HepG2 (cell line): ENCODE results near the gene SLC38A3. TPM values are rescaled to one million over a fixed set of nuclear protein-coding genes. Genes with fewer than 3 reads are reported as not detected.

Experiments
- ATRX ChIP-seq: sonication (generic); formaldehyde crosslinking; IDR thresholded peaks from 2 replicates; pipeline ENCODE4 v1.4.0; 2020; ENCODE audit warnings: missing genetic modification reagents, borderline replicate concordance
- CEBPG ChIP-seq: IDR thresholded peaks from 2 replicates; pipeline ENCODE4 v1.6.1; 2016
- DDIT3 ChIP-seq: sonication (generic); formaldehyde crosslinking; IDR thresholded peaks from 2 replicates; pipeline ENCODE4 v1.4.0; 2020; ENCODE audit warnings: mild to moderate bottlenecking, missing genetic modification reagents
- FOSL2 ChIP-seq: sonication (generic); formaldehyde crosslinking; IDR thresholded peaks from 2 replicates; pipeline ENCODE4 v1.4.0; 2020; ENCODE audit warnings: missing genetic modification reagents
- KAT2B ChIP-seq: fragments of 150-350 bp; IDR thresholded peaks from 2 replicates; pipeline ENCODE4 v1.6.1; 2014; ENCODE audit warnings: low read depth, low read length, borderline replicate concordance
- MATR3 ChIP-seq: sonication (generic); formaldehyde crosslinking; IDR thresholded peaks from 2 replicates; pipeline ENCODE4 v1.4.0; 2020; ENCODE audit warnings: missing genetic modification reagents
- MXI1 ChIP-seq: IDR thresholded peaks from 3 replicates; pipeline ENCODE4 v1.6.1; 2012; ENCODE audit warnings: low read depth, low read length, inconsistent platforms, borderline replicate concordance
- POLR2AphosphoS2 ChIP-seq: IDR thresholded peaks from 2 replicates; pipeline ENCODE4 v1.6.1; 2011; ENCODE audit warnings: low read depth, low read length, improper control_type of control experiment
- SIX1 ChIP-seq: sonication (generic); formaldehyde crosslinking; IDR thresholded peaks from 2 replicates; pipeline ENCODE4 v1.4.0; 2020; ENCODE audit warnings: missing genetic modification reagents, borderline replicate concordance
- SRY ChIP-seq: sonication (generic); formaldehyde crosslinking; IDR thresholded peaks from 2 replicates; pipeline ENCODE4 v1.8.0; 2022; ENCODE audit warnings: mild to moderate bottlenecking, missing genetic modification reagents
- STAG1 ChIP-seq: sonication (generic); formaldehyde crosslinking; IDR thresholded peaks from 2 replicates; pipeline ENCODE4 v1.4.0; 2020; ENCODE audit warnings: missing genetic modification reagents
- TIGD3 ChIP-seq: sonication (generic); formaldehyde crosslinking; IDR thresholded peaks from 2 replicates; pipeline ENCODE4 v1.5.1; 2020; ENCODE audit warnings: mild to moderate bottlenecking, missing genetic modification reagents, borderline replicate concordance
- YEATS2 ChIP-seq: sonication (generic); formaldehyde crosslinking; IDR thresholded peaks from 2 replicates; pipeline ENCODE4 v1.4.0; 2020; ENCODE audit warnings: missing genetic modification reagents, borderline replicate concordance
- ZBTB8A ChIP-seq: sonication (generic); formaldehyde crosslinking; IDR thresholded peaks from 2 replicates; pipeline ENCODE4 v1.4.0; 2020; ENCODE audit warnings: mild to moderate bottlenecking, low read depth, missing genetic modification reagents, borderline replicate concordance
- ZNF33A ChIP-seq: sonication (generic); formaldehyde crosslinking; IDR thresholded peaks from 2 replicates; pipeline ENCODE4 v1.5.1; 2020; ENCODE audit warnings: missing genetic modification reagents, mild to moderate bottlenecking, moderate library complexity, borderline replicate concordance
- ZNF782 ChIP-seq: sonication (generic); formaldehyde crosslinking; IDR thresholded peaks from 2 replicates; pipeline ENCODE4 v1.4.0; 2020; ENCODE audit warnings: missing genetic modification reagents, mild to moderate bottlenecking, borderline replicate concordance
- ZNF800 ChIP-seq: sonication (generic); formaldehyde crosslinking; IDR thresholded peaks from 2 replicates; pipeline ENCODE4 v1.4.0; 2020; ENCODE audit warnings: missing genetic modification reagents
- ZNF850 ChIP-seq: sonication (generic); formaldehyde crosslinking; conservative IDR thresholded peaks from 2 replicates; pipeline ENCODE4 v1.9.0; 2021; ENCODE audit warnings: mild to moderate bottlenecking, missing genetic modification reagents
- polyA plus RNA-seq, 8 experiments: library from polyadenylated mRNA; depleted of rRNA in 3 of 8; stranded (reverse) in 7 of 8; unstranded in 1 of 8; fragments of >200 nt; fragmentation: Illumina TruSeq in 4 of 8; extraction: Trizol in 4 of 8; gene quantifications; 2 replicates each; pipeline versions ENCODE4 v1.2.1 to v1.2.3, GENCODE V29; 2011 to 2016; ENCODE audit warnings: low read depth in 4 of 8, missing spikeins in 1 of 8, mixed read lengths in 1 of 8; ENCODE audit not compliant: insufficient read depth in 1 of 8
- total RNA-seq, 5 experiments: library from RNA; depleted of rRNA; stranded (reverse); fragments of >200 nt; fragmentation: Illumina TruSeq; extraction: Trizol; gene quantifications; 2 replicates each; pipeline ENCODE4 v1.2.3, GENCODE V29; 2016; ENCODE audit warnings: low read depth in 1 of 5
- TF ChIP-seq, protein P1 (sequence below): sonication (generic); formaldehyde crosslinking; IDR thresholded peaks from 2 replicates; pipeline ENCODE4 v1.4.0; 2020; ENCODE audit warnings: mild to moderate bottlenecking, missing genetic modification reagents
- TF ChIP-seq, protein P2 (sequence below): sonication (generic); formaldehyde crosslinking; conservative IDR thresholded peaks from 2 replicates; pipeline ENCODE4 v1.4.0; 2020; ENCODE audit warnings: missing genetic modification reagents
- TF ChIP-seq, protein P3 (sequence below): sonication (generic); formaldehyde crosslinking; conservative IDR thresholded peaks from 2 replicates; pipeline ENCODE4 v1.8.0; 2022; ENCODE audit warnings: low read depth, missing genetic modification reagents

Gene SLC38A3
- total and polyA plus RNA-seq, 2 of the 13 experiments (the other 11 are each of a cell fraction or from before 2014, with no cell fraction given): 29.8 to 164 TPM

- TF ChIP-seq, protein P1, sequence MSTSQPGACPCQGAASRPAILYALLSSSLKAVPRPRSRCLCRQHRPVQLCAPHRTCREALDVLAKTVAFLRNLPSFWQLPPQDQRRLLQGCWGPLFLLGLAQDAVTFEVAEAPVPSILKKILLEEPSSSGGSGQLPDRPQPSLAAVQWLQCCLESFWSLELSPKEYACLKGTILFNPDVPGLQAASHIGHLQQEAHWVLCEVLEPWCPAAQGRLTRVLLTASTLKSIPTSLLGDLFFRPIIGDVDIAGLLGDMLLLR (CRISPR knock-in tag): no peak
- TF ChIP-seq MXI1: no peak
- TF ChIP-seq ZNF850 (CRISPR knock-in tag): peak; percentile 93; the same call in 1 of the 2 replicates
- TF ChIP-seq ZNF782: peak; percentile 45; the same call in 1 of the 2 replicates
- no peak for TF ChIP-seq ZBTB8A (CRISPR knock-in tag)
- TF ChIP-seq, protein P2, sequence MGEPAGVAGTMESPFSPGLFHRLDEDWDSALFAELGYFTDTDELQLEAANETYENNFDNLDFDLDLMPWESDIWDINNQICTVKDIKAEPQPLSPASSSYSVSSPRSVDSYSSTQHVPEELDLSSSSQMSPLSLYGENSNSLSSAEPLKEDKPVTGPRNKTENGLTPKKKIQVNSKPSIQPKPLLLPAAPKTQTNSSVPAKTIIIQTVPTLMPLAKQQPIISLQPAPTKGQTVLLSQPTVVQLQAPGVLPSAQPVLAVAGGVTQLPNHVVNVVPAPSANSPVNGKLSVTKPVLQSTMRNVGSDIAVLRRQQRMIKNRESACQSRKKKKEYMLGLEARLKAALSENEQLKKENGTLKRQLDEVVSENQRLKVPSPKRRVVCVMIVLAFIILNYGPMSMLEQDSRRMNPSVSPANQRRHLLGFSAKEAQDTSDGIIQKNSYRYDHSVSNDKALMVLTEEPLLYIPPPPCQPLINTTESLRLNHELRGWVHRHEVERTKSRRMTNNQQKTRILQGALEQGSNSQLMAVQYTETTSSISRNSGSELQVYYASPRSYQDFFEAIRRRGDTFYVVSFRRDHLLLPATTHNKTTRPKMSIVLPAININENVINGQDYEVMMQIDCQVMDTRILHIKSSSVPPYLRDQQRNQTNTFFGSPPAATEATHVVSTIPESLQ (CRISPR knock-in tag): no peak
- TF ChIP-seq POLR2AphosphoS2: no peak
- no peak for TF ChIP-seq YEATS2
- TF ChIP-seq STAG1 (CRISPR knock-in tag): no peak
- no peak for TF ChIP-seq ZNF33A (CRISPR knock-in tag)
- no peak for TF ChIP-seq MATR3 (CRISPR knock-in tag)
- TF ChIP-seq CEBPG (CRISPR knock-in tag): peak; percentile 91
- peak; percentile 87 for TF ChIP-seq FOSL2
- no peak for TF ChIP-seq ATRX (CRISPR knock-in tag)
- no peak for TF ChIP-seq TIGD3 (CRISPR knock-in tag)
- TF ChIP-seq KAT2B: peak; percentile 9; the same call in 1 of the 2 replicates
- no peak for TF ChIP-seq SIX1
- 0 out of 2 replicates have a peak, but pooled peaks have one; percentile 35 for TF ChIP-seq ZNF800
- no peak; the same call in 1 of the 2 replicates for TF ChIP-seq SRY (CRISPR knock-in tag)
- TF ChIP-seq DDIT3: no peak
- TF ChIP-seq, protein P3, sequence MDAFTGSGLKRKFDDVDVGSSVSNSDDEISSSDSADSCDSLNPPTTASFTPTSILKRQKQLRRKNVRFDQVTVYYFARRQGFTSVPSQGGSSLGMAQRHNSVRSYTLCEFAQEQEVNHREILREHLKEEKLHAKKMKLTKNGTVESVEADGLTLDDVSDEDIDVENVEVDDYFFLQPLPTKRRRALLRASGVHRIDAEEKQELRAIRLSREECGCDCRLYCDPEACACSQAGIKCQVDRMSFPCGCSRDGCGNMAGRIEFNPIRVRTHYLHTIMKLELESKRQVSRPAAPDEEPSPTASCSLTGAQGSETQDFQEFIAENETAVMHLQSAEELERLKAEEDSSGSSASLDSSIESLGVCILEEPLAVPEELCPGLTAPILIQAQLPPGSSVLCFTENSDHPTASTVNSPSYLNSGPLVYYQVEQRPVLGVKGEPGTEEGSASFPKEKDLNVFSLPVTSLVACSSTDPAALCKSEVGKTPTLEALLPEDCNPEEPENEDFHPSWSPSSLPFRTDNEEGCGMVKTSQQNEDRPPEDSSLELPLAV (CRISPR knock-in tag): no peak
These were observed 5.7 kb downstream of the SLC38A3 start (continued) for GRCh38 chr3:50210510-50211367.
